Melanocyte of skin (primary cell): ENCODE measurements around the gene UBE2J1. TPM values are rescaled to one million over a fixed set of nuclear protein-coding genes. Genes with fewer than 3 reads are reported as not detected.

Experiments used
- total RNA-seq, 2 donors: library from RNA; depleted of rRNA; stranded (reverse); fragments of >200 nt; gene quantifications; 2 replicates each; pipeline ENCODE4 v1.2.3, GENCODE V29; 2012

Gene UBE2J1, protein sequence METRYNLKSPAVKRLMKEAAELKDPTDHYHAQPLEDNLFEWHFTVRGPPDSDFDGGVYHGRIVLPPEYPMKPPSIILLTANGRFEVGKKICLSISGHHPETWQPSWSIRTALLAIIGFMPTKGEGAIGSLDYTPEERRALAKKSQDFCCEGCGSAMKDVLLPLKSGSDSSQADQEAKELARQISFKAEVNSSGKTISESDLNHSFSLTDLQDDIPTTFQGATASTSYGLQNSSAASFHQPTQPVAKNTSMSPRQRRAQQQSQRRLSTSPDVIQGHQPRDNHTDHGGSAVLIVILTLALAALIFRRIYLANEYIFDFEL
- total RNA-seq = 10 to 100 TPM; 28.2 to 34.3 TPM

DNA sequence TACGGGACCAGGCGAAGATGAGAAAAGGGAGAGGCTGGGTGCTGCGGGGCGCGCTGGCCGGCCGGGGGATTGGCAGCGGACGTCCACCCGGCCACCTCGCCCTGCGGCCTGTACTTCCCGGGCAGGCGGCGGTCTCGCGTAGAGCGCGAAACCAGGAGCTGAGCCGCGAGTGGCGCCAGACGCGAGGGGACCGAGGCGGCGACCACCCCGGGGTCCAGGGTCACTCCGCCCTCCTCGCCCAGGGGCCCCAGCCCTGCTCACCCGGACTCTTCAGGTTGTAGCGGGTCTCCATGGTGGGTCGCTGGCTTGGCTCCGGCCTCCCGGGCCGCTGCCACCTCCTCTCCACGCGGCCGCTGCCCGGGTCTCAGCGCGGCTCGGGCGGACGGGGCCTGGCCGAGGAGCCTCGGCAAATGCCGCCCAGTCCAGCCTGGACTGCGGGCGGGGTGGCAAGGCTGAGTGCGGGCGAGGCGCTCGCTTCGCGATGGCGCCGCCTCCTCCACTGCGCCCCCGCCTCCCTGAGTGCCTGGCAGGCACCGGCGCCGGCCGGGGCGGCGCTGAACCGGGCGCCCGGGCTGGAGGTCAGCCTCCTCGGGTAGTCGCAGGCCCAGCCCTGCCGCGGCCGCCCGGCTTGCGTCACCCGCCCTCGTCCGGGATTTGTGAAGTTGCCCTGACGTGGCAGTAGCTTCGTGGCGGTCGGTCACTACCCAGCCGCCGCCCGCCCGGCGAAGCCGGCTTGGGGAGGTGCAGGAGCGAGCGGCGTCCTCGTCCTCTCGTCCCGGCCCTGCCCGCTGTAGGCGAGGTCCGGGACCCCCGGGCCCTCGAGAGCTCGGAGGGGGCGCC is at the start of gene UBE2J1:
Gene UBE2J1, minus strand, starts transcription at position 445 of the 840 bp plus-strand sequence. Its CDS starts 153 bp downstream, at position 292.

DNA sequence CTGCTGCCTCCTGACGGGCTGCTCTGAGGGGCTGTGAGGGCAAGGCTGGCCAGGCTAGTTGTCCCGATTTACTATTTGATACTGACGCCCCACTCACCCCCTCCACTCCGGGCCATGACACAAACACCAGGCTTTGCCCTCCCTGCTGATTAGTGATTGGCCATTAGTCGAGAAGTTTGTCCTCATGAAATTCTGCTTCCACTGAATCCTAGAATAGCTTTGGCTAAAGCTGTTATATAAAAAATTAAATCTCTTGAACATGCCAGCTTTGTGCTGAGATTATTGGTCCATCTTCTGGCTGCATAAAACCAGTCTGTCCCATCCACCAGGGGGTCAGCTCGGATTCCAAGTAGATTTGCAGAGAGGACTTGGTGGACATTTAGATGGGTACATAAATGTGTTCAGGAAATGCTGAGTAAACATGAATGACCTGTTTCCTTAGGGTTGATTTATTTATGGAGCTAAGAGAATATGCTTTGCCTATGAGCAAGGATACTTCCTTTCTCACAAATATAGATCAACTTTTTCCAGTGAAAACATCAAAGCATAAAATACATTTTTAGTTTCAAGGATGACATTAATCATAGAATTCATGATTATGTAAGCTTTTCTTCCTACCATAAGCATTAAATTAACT is 37.2 kb downstream of the UBE2J1 start, which contains the start of gene GABRR2:
Gene GABRR2, minus strand, starts transcription at position 51 of the 637 bp plus-strand sequence. CDS start 134 bp downstream, outside the sequence.

Other genes starting within 250 kb of the UBE2J1 start
- gene SRSF12, start 234.7 kb downstream of the UBE2J1 start, total RNA-seq = 1 to 10 TPM; 1.7 TPM
- gene PM20D2, start 206.7 kb downstream of the UBE2J1 start, total RNA-seq = 10 to 100 TPM in 1 of 2 donors, 1 to 10 TPM in 1; 3.8 to 11.3 TPM
- not detected for gene GABRR1, start 135.4 kb downstream of the UBE2J1 start, total RNA-seq
- gene GABRR2, start 37.4 kb downstream of the UBE2J1 start, total RNA-seq = under 1 TPM in 1 of 2 donors, not detected in 1; 0.34 TPM
- gene RRAGD, start 59.6 kb upstream of the UBE2J1 start, total RNA-seq = 10 to 100 TPM; 29.0 to 32.3 TPM
- gene ANKRD6, start 80.4 kb upstream of the UBE2J1 start, total RNA-seq = 1 to 10 TPM; 7.0 to 10.0 TPM